GM12891 (cell line): ENCODE results near the gene FKBP3.

Source experiments
- DNase-seq: peaks from one replicate; pipeline ENCODE4 v3.0.0; 2011; ENCODE audit warnings: low spot score; ENCODE audit not compliant: insufficient read length
- FAIRE-seq: peaks from 2 replicates; lab custom pipeline; 2011; peaks lifted over from hg19 to GRCh38; lab: Jason Lieb, UNC
- PAX5 ChIP-seq: IDR thresholded peaks from 2 replicates; pipeline ENCODE4 v1.6.1; 2011; ENCODE audit warnings: low read length, moderate library complexity, mild to moderate bottlenecking; ENCODE audit not compliant: insufficient read depth, severe bottlenecking
- POLR2A ChIP-seq: IDR thresholded peaks from 2 replicates; pipeline ENCODE4 v1.6.1; 2011; ENCODE audit warnings: low read depth, low read length, control low read depth
- POLR2AphosphoS5 ChIP-seq: IDR thresholded peaks from 2 replicates; pipeline ENCODE4 v1.6.1; 2011; ENCODE audit warnings: low read depth, low read length, control low read depth
- POU2F2 ChIP-seq: IDR thresholded peaks from 2 replicates; pipeline ENCODE4 v1.6.1; 2011; ENCODE audit warnings: low read depth, mild to moderate bottlenecking, control low read depth, low read length, moderate library complexity
- SPI1 ChIP-seq: IDR thresholded peaks from 2 replicates; pipeline ENCODE4 v1.6.1; 2011; ENCODE audit warnings: low read depth, low read length, control low read depth
- TAF1 ChIP-seq: IDR thresholded peaks from 2 replicates; pipeline ENCODE4 v1.6.1; 2011; ENCODE audit warnings: low read depth, low read length, control low read depth

Gene FKBP3

GRCh38 chr14:45120096-45120495 is 14.2 kb downstream of the FKBP3 start:
- FAIRE-seq (no peak), DNase-seq (no peak)
- TF ChIP-seq POLR2A = no peak
- no peak for TF ChIP-seq POLR2AphosphoS5
- TF ChIP-seq SPI1 = peak; percentile 40; the same call in 1 of the 2 replicates
- TF ChIP-seq POU2F2 = no peak
- TF ChIP-seq TAF1 = no peak
- no peak for TF ChIP-seq PAX5

- no peak for DNase-seq
- no peak for FAIRE-seq
- TF ChIP-seq POLR2A (no peak), POU2F2 (no peak), POLR2AphosphoS5 (no peak), SPI1 (no peak), PAX5 (no peak), TAF1 (no peak)
Measured at GRCh38 chr14:45118594-45118993, 15.7 kb downstream of the FKBP3 start.

- TF ChIP-seq PAX5 (no peak), TAF1 (no peak), POLR2AphosphoS5 (no peak), POLR2A (no peak), POU2F2 (no peak), SPI1 (no peak)
- FAIRE-seq (no peak), DNase-seq (no peak)
Measured at GRCh38 chr14:45114327-45114726, 20.0 kb downstream of the FKBP3 start.

GRCh38 chr14:45112896-45113781 is 21.1 kb downstream of the FKBP3 start:
- peak; percentile 45 for FAIRE-seq
- no peak for DNase-seq
- TF ChIP-seq TAF1 (no peak), SPI1 (no peak), POLR2AphosphoS5 (no peak), POLR2A (no peak), PAX5 (no peak), POU2F2 (no peak)

- TF ChIP-seq PAX5 (no peak), POLR2A (no peak), SPI1 (no peak), TAF1 (no peak), POU2F2 (no peak), POLR2AphosphoS5 (no peak)
- DNase-seq (no peak), FAIRE-seq (no peak)
Measured at GRCh38 chr14:45104561-45104960, 29.7 kb downstream of the FKBP3 start.

GRCh38 chr14:45103806-45104205 is 30.5 kb downstream of the FKBP3 start:
- DNase-seq = no peak
- no peak for FAIRE-seq
- TF ChIP-seq POU2F2 = no peak
- no peak for TF ChIP-seq TAF1
- no peak for TF ChIP-seq SPI1
- no peak for TF ChIP-seq POLR2A
- no peak for TF ChIP-seq PAX5
- no peak for TF ChIP-seq POLR2AphosphoS5

- no peak for TF ChIP-seq POLR2AphosphoS5
- TF ChIP-seq POLR2A = no peak
- no peak for TF ChIP-seq PAX5
- no peak for TF ChIP-seq SPI1
- TF ChIP-seq POU2F2 = no peak
- no peak for TF ChIP-seq TAF1
- FAIRE-seq (no peak), DNase-seq (no peak)
Measured at GRCh38 chr14:45096218-45096617, 38.1 kb downstream of the FKBP3 start.

GRCh38 chr14:45095143-45095542 is 39.1 kb downstream of the FKBP3 start:
- DNase-seq = no peak

GRCh38 chr14:45094275-45094674 is 40.0 kb downstream of the FKBP3 start:
- TF ChIP-seq TAF1 = no peak
- TF ChIP-seq POLR2A = no peak
- no peak for TF ChIP-seq POLR2AphosphoS5
- no peak for TF ChIP-seq PAX5
- no peak for TF ChIP-seq SPI1
- no peak for TF ChIP-seq POU2F2
- no peak for DNase-seq
- no peak for FAIRE-seq

More at GRCh38 chr14:45095143-45095542, 39.1 kb downstream of the FKBP3 start:
- peak; percentile 65 for FAIRE-seq
- TF ChIP-seq POU2F2 = no peak
- TF ChIP-seq TAF1 = no peak
- no peak for TF ChIP-seq SPI1
- no peak for TF ChIP-seq POLR2A
- no peak for TF ChIP-seq PAX5
- TF ChIP-seq POLR2AphosphoS5 = no peak
